ENCODE measurements around the gene MCF2L2.
"Not testable (repeated sequence)": the region's sequence is repeated elsewhere in the genome, so short reads cannot be mapped to it uniquely, and the experiment has no call there.

Gene MCF2L2

DNA sequence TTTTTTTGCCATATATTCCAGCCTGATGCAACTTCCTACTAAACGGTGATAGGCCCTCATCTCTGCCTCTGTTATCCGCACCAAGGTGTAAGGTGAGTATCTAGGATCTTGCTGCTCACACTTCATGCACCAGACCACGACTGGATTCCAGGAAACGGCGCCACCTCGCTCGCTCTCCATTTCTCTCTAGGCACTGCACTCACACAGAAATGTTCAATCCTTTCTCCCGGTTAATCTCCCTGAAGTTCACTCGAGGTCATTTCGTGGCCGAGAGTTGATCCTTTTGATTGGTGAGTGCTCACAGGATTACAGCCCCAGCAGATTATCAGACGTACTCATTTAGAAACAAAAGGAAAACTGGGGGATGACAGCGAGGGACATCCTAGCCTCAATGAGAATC, 28.1 kb downstream of the MCF2L2 start:
- DNase-seq (ENCODE audit: low read depth in 2 of 2), result no peak

GRCh38 chr3:183396662-183397391, 31.6 kb downstream of the MCF2L2 start:
- DNase-seq (ENCODE audit: low read depth in 2 of 2), result no peak

- no peak for DNase-seq (ENCODE audit: low read depth in 2 of 2)
Measured at GRCh38 chr3:183394150-183394549, 34.3 kb downstream of the MCF2L2 start.

- DNase-seq (ENCODE audit: low read depth in 2 of 2), result no peak
Measured at GRCh38 chr3:183393625-183394024, 34.8 kb downstream of the MCF2L2 start.

DNA sequence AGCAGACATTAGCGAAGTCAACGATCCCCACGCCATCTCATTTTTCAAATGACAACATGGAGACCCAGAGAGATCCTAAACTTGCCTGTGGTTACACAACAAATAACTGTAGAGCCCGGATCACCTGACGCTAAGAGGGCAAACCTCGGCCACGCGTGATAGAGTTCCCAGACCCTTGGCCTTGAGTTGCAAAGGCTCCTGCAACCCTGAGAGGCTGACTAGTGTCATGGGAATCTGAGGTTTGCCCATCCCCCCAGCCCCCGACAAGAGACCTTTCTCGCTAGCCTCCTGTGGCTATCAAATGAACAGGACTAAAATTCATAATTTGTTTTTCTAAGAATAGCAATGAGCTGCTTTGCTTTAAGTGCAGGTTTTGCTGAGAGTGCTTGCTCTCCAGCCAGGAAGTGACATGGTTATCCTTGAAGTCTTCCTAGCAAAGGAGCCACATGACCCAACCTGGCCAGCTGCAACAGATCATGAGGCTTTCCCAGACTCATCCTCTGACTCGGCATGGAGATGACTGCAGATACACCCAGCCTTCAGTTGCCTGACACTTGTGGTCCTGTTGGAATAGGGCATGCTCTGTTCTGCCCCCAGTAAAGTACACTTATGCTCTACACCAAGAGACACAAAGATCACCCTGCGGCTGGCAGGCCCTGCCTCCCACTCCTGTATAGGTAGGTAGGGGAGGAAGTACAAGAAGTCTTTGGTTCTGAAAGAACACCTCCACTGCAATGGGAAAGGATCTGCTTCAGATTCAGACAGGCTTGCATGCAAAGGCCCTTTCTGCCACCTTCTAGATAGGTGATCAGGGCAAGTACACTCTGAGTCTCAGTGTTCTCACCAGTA, 36.0 kb downstream of the MCF2L2 start:
- no peak for DNase-seq (ENCODE audit: low read depth in 2 of 2)

DNA sequence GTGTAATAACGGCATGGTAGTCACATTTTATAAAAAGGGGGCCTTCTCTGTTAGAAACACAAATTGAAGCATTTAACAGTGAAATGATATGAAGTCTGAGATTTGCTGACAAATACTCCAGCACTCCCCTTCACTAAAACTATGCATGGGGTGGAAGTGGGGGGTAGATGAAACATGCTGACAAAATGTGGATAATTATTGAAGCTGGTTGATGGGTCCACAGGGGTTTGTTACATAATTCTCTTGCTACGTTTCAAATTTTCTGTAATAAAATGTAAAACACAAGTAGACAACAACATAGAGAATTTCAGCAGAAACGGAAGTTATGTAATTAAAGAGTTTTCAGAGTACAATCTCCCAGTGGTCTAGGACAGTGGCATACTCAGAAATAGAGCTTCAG, 37.0 kb downstream of the MCF2L2 start:
- DNase-seq (ENCODE audit: low read depth in 2 of 2), result no peak

- no peak for DNase-seq (ENCODE audit: low read depth in 2 of 2)
Measured at GRCh38 chr3:183390844-183391243, 37.6 kb downstream of the MCF2L2 start.

DNA sequence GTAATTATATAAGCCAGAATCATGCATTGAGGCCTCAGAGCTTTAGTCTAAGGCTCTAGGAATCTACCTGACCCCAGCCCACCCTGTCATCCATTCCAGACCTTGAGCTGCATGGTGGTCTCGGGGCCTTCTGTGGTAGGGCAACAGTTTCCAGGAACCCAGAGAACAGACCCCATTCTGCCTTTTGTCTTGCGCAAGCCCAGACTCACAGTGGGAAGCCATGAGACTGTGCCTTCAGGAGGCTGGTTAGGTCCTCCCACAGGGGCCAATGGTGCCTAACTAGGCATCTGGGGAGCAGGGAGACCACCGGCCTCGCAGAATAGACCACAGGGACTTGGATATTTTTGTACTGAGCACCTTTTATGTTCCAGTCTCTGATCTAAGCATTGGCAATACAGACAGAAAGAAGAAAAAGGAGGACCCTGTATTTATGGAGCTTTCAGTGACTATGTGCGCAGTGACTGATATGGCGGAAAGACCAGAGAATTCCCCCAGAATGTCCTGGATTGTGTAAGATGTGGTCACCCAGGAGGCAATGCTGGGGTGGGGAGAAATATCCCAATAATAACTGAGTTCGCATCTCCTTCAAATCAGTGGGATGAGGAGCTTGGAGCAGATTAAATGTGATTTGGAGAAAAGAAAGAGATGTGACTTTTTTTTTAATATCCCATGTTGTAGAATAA, 40.1 kb downstream of the MCF2L2 start:
- DNase-seq (ENCODE audit: low read depth in 2 of 2), result no peak

GRCh38 chr3:183387797-183388196, 40.6 kb downstream of the MCF2L2 start:
- DNase-seq (ENCODE audit: low read depth in 2 of 2), result no peak

DNA sequence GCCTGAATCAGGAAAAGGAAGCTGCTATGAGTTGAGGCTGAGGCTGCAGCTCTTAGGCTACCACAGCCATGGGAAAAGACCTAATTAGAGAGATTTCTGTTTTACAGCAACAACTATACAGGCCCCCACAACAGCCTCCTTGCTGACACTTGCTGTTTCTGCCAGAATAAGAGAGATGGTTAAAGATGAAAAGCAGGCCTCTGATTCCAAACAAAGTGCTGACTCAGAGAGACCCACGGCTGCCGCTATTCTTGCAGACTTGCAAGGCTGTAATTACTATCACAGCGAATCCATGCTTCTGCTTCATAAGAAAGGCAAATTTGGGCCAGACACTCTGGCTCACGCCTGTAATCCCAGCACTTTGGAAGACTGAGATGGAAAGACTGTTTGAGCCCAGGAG, 41.8 kb downstream of the MCF2L2 start:
- DNase-seq (ENCODE audit: low read depth in 2 of 2), result no peak

DNA sequence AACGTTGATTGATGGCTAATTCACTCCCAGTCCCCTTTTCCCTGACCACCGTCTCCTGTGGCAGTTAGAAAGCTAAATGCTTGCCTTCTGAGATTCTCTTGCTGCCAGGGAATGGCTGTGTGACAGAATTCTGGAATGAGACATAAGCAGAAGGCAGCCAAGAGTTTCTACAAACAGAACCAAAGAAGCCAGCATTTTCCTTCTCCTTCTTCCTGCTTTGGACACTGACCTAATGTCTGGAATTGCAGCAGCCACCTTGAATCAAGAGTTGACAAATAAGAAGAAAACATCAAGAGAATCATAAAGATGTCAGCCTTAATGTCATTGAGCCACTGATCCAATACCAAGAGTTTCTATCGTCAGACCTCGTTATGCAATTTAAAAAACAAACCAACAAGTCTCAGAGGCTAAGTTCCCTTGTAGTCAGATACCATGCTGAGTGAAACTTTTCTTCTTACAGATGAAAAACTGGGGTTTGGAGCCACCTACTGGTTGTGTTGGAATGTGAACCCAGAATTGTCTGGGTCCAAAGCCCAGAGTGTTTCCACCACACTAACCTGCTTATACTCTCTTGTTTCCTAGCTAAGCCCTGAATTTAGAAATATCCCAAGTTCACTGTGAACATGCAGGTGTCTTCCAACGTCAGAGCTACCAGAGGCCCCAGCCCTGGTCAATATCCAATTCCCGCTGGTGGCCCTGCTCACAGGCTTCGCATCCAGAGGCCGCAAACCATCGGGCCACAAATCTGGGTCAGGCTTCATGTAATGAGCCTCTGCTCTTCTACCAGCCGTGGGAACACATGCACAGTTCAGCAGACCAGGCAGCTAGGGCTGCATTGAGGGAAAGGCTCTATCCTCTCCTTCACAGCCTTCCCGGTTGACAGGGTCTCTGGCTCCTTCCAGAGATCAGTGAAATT, 42.5 kb downstream of the MCF2L2 start:
- no peak for DNase-seq (ENCODE audit: low read depth in 2 of 2)

DNA sequence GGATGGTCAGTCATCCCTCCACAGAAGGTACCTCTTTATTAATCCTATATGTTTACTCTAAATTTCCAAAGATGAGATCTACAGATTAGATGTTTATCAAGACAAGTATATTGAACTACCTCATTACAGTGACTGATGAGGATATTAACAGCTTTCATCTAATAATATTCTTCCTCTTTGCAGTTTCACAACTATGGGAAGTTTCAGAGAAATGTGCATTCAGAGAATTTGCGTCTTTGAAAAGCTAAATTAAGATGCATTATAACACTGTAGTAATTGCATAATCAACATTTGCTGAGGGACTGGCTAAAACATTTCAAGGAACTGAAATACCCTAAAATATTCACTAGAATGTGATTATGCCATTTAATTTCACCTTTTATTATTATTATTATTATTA, 46.7 kb downstream of the MCF2L2 start:
- DNase-seq (ENCODE audit: low read depth in 2 of 2), result no peak

DNA sequence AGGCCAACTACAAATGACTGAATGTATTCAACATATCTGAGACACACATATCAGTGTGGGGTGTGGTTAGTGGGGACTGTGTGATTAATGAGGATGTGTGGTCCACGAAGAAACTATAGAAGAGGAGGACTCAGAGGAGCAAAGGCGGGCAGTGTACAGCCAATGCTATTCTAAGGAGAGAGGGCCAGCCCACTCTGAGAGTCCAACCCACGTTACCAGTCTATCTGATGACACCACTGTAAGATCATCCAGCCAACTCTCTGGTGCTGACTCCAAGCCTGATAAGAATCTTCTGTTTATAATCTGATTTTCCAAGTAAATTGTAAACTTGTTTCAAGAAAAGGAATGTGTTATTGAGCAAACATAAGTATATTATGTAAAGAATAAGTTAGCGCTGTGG, 47.2 kb downstream of the MCF2L2 start:
- DNase-seq (ENCODE audit: low read depth in 2 of 2), result no peak

DNA sequence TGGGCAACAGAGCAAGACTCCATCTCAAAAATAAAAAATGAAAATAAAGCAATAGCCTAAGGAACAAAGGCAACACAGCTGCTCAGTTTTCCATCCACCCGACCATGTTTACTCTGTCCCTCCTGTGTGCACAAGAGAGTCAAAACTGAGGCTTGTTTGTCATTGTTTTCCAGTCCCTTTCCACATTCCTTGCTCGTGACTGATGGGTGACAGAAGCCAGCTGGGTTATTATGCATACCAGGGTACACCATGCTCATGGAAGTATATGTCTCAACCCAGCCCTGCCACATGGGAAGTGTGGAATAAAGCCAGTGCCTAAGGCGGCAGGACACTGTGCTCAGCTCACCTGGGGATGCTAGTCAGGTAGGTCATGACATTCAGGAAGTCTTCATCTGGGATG, 49.5 kb downstream of the MCF2L2 start:
- no peak for DNase-seq (ENCODE audit: low read depth in 2 of 2)

- DNase-seq (ENCODE audit: low read depth in 2 of 2), result no peak
Measured at GRCh38 chr3:183378545-183378944, 49.9 kb downstream of the MCF2L2 start.

DNA sequence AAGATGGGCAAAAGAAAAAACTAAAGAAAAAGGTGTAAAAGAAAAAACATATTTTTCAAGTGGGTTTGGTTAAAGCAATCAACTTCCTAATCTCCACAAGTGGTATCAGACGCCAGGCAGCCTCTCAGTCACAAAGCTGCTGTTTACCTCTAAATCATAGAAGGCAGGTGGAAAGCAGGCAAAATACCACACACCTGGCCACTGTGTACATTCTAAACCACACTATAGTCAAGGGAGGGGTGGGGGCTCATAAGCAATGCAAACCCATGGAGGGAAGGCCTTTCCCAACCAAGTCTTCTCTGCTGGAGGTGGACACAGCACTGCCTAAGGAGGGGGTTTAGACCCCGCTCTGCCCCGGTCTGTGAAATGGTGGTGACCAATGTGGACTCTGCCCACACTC, 50.4 kb downstream of the MCF2L2 start:
- no peak for DNase-seq (ENCODE audit: low read depth in 2 of 2)

- no peak for DNase-seq (ENCODE audit: low read depth in 2 of 2)
Measured at GRCh38 chr3:183377307-183377959, 51.0 kb downstream of the MCF2L2 start.

DNA sequence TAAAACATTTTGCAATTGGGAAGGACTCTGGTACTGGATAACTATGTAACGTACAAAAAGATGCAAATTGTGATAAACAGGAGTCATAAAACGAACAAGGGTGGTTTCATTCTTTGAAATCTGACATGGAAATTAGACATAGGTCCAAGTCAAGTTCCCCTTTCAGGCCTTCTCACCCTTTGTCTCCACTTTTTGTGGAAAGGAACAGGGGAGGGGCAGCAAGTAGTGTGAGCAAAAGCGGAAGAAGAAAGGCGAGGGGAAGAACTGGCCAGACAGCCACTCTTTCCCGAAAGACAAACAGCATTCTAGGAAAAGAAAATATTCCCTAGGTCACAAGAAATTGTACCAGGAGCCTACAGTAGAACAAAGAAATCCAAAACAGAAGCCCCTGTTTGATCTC, 52.6 kb downstream of the MCF2L2 start:
- no peak for DNase-seq (ENCODE audit: low read depth in 2 of 2)

DNA sequence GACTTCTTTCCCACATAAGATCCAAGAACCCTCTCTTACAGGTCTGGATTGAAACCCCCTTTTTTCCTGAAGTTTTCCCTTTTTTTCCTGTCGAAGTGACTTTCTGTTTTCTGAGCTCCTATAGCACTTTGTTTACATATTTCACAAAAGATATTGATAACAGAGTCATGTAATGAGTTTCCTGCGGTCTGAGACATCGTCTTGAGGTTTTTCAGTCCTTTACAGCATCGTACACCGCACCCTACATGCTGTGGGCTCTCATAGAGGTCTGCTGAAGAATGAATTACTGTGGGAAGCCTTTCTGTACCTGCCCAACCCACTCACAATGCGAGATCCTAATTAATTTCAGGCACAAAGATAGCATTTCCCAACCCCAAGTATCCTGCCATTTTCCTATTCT, 53.1 kb downstream of the MCF2L2 start:
- no peak for DNase-seq (ENCODE audit: low read depth in 2 of 2)

GRCh38 chr3:183372911-183373310, 55.5 kb downstream of the MCF2L2 start:
- DNase-seq (ENCODE audit: low read depth in 2 of 2), result no peak

DNA sequence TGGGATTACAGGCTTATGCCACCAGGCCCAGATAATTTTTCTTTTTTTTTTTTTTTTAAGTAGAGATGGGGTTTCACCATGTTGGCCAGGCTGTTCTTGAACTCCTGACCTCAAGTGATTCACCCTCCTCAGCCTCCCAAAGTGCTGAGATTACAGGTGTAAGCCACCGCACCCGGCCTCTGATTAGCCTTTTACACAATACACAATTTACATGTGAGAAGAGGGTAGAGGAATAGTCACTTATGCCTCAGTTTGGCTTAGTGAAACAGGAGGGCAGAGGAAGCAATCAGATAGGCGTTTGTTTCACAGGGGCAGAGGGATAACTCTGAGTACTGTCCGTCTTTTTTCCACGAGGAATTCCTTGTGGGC, 56.8 kb downstream of the MCF2L2 start:
- not testable (repeated sequence) for DNase-seq (ENCODE audit: low read depth in 2 of 2)
